Measurements from ENCODE around the gene WDR5. TPM values are rescaled to one million over a fixed set of nuclear protein-coding genes. Genes with fewer than 3 reads are reported as not detected.

The WDR5 gene
- total RNA-seq, 2 experiments from 2014 or later, result 43.6 to 47.8 TPM

DNA sequence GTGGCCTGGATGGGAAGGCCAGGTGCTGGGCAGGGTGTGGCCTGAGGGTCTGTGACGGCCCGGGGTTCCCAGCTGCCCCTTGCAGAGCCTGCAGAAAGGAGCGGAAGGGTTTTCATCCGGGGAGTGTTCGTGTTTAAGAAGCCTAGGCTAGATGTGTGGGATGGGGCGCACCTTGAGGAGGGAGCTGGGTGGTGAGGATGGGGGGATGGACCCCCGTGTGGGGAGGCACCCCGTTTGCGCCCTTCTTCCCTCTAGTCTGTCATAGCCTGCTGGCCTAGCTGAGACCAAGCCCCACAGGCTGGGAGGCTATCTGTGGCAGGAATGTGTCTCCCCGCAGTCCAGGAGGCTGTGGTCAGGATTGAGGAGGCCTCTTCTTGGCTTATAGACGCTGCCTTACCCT is 16.6 kb downstream of the WDR5 start:
- CTCF ChIA-PET, result no interaction called here
- Mint-ChIP-seq H3K36me3 (ENCODE audit: low read depth) (peaks cover 48% of the 10 kb centered on the region), H3K27me3 (ENCODE audit: low read depth) (no peaks in the 10 kb centered on the region), H3K27ac (no peak overlapping the region), H3K4me1 (ENCODE audit: low read depth) (peaks cover 6% of the 10 kb centered on the region), H3K9me3 (ENCODE audit: insufficient read depth) (no peaks in the 10 kb centered on the region), H3K4me3 (no peak overlapping the region)
- DNase-seq (no peak), ATAC-seq (no peak)
- POLR2A ChIA-PET, result no interaction called here

DNA sequence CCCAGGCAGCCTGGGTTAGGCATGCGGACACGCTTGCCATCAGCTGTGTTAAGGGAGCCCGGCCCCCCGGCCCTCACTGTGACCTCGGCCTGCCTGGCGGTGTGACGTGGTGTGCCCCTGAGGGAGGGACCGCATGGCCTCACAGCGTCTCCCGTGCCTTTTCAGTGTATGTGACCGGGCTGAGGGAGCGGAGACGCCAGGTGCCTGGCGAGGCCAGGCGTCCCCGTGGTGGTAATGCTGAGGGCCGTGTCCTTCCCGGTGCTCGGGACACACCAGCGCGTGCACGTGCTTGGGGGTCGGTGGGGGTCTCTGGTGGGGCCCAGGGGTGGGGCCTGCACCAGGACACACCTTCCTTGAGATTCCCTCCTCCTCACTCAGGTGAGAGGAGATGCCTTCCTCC is 17.6 kb downstream of the WDR5 start:
- no peak overlapping the region for H3K27ac Mint-ChIP-seq
- H3K36me3 Mint-ChIP-seq (ENCODE audit: low read depth), result peaks cover 52% of the 10 kb centered on the region
- ChIA-PET CTCF (no interaction called here), POLR2A (no interaction called here)
- H3K4me3 Mint-ChIP-seq, result no peak overlapping the region
- DNase-seq (no peak), ATAC-seq (no peak)
- H3K4me1 Mint-ChIP-seq (ENCODE audit: low read depth), result peaks cover 2% of the 10 kb centered on the region
- H3K9me3 Mint-ChIP-seq (ENCODE audit: insufficient read depth), result no peaks in the 10 kb centered on the region
- no peaks in the 10 kb centered on the region for H3K27me3 Mint-ChIP-seq (ENCODE audit: low read depth)

DNA sequence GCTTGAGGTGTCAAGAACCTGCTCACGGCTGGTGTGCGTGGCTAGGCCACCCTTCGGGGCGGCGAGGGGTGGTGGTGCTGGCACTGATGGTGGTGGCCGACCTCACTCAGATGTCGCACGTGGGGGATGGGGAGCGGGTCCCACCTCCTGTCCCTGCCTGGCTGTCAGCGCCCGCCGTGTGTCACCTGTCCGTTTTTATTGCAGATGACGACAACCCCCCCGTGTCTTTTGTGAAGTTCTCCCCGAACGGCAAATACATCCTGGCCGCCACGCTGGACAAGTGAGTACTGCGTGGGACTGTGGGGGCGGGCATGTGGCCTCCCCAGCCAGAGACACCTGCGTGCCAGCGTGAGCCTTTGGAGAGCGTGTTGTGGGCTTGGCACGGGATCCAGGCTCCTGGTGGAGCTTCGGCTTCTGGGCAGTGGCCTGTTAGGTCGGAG is 18.4 kb downstream of the WDR5 start:
- ATAC-seq, result no peak
- POLR2A ChIA-PET, result no interaction called here
- CTCF ChIA-PET, result no interaction called here
- no peak overlapping the region for H3K4me3 Mint-ChIP-seq
- peaks cover 48% of the 10 kb centered on the region for H3K36me3 Mint-ChIP-seq (ENCODE audit: low read depth)
- no peak overlapping the region for H3K27ac Mint-ChIP-seq
- DNase-seq, result no peak
- no peaks in the 10 kb centered on the region for H3K27me3 Mint-ChIP-seq (ENCODE audit: low read depth)
- no peaks in the 10 kb centered on the region for H3K9me3 Mint-ChIP-seq (ENCODE audit: insufficient read depth)
- no peaks in the 10 kb centered on the region for H3K4me1 Mint-ChIP-seq (ENCODE audit: low read depth)

- Mint-ChIP-seq H3K4me3 (no peak overlapping the region), H3K36me3 (ENCODE audit: low read depth) (peaks cover 45% of the 10 kb centered on the region), H3K27ac (no peak overlapping the region), H3K9me3 (ENCODE audit: insufficient read depth) (no peaks in the 10 kb centered on the region), H3K4me1 (ENCODE audit: low read depth) (no peaks in the 10 kb centered on the region), H3K27me3 (ENCODE audit: low read depth) (no peaks in the 10 kb centered on the region)
- DNase-seq, result no peak
- CTCF ChIA-PET, result no interaction called here
- no peak for ATAC-seq
- POLR2A ChIA-PET, result no interaction called here
Measured at GRCh38 chr9:134155812-134156377, 20.0 kb downstream of the WDR5 start.

GRCh38 chr9:134156564-134157377 is 20.9 kb downstream of the WDR5 start:
- Mint-ChIP-seq H3K27ac (no peak overlapping the region), H3K4me3 (no peak overlapping the region), H3K27me3 (ENCODE audit: low read depth) (no peaks in the 10 kb centered on the region), H3K36me3 (ENCODE audit: low read depth) (peaks cover 39% of the 10 kb centered on the region), H3K4me1 (ENCODE audit: low read depth) (no peaks in the 10 kb centered on the region), H3K9me3 (ENCODE audit: insufficient read depth) (no peaks in the 10 kb centered on the region)
- ATAC-seq (no peak), DNase-seq (no peak)
- ChIA-PET POLR2A (interaction anchor here (0.6 kb wide), 1 partner anchor 39 kb away, joined by 3 read pairs; no protein-coding TSS in a partner anchor), CTCF (no interaction called here)

DNA sequence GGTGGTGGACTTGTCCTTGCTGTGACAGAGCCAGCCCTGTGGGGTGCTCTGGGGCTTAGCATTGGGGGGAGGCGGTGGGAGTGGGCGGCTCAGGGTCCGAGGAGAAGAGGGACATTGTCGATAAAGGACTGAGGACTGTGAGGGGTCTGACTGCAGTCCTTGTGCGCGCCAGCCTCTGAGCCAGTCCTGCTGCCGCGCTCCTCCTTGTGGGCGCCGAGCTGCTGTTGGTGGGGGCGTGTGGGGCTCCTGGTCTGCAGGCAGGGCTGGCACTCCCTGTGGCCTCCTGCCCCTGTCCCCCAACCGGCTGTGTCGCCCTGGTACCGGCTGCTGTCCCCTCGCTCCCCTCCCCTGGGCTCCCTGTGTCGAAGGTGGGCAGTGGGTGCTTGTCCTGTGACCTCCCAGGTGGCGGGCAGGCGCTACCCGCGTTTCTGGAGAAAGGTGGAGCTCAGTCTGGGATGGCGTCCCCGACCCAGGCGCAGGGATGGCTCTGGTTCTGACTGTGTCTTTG is 21.6 kb downstream of the WDR5 start:
- CTCF ChIA-PET, result no interaction called here
- POLR2A ChIA-PET, result no interaction called here
- no peaks in the 10 kb centered on the region for H3K27me3 Mint-ChIP-seq (ENCODE audit: low read depth)
- DNase-seq, result no peak
- peaks cover 3% of the 10 kb centered on the region for H3K4me1 Mint-ChIP-seq (ENCODE audit: low read depth)
- peaks cover 41% of the 10 kb centered on the region for H3K36me3 Mint-ChIP-seq (ENCODE audit: low read depth)
- H3K4me3 Mint-ChIP-seq, result no peak overlapping the region
- peak overlapping the region; percentile 37 for H3K27ac Mint-ChIP-seq
- ATAC-seq, result no peak
- no peaks in the 10 kb centered on the region for H3K9me3 Mint-ChIP-seq (ENCODE audit: insufficient read depth)

DNA sequence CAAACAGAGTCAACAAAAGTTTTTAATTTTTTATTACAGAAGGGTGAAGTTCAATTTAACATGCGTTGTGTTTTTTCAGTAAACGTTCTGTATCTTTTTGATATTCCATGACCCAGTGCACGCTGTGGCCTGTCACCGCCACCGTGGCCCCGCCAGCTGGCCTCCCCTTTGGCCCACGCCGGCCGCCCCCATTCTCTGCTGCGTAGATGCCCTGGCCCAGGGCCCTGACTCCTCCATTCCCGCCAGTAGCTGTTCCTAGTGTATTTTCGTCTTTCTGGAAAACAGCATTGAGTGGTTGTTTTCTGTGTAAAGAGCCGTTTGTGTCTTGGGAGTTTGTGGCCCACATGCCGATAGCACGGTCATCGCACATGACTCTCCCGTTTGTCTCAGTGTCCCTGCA is 22.4 kb downstream of the WDR5 start:
- DNase-seq (no peak), ATAC-seq (no peak)
- Mint-ChIP-seq H3K4me1 (ENCODE audit: low read depth) (peaks cover 7% of the 10 kb centered on the region), H3K27ac (no peak overlapping the region), H3K36me3 (ENCODE audit: low read depth) (peaks cover 38% of the 10 kb centered on the region), H3K9me3 (ENCODE audit: insufficient read depth) (no peaks in the 10 kb centered on the region), H3K4me3 (no peak overlapping the region), H3K27me3 (ENCODE audit: low read depth) (no peaks in the 10 kb centered on the region)
- ChIA-PET CTCF (no interaction called here), POLR2A (no interaction called here)

- Mint-ChIP-seq H3K4me1 (ENCODE audit: low read depth) (peaks cover 7% of the 10 kb centered on the region), H3K27ac (no peak overlapping the region), H3K4me3 (no peak overlapping the region), H3K27me3 (ENCODE audit: low read depth) (no peaks in the 10 kb centered on the region), H3K9me3 (ENCODE audit: insufficient read depth) (no peaks in the 10 kb centered on the region), H3K36me3 (ENCODE audit: low read depth) (peaks cover 41% of the 10 kb centered on the region)
- ChIA-PET CTCF (no interaction called here), POLR2A (no interaction called here)
- DNase-seq, result no peak
- ATAC-seq, result no peak
Measured at GRCh38 chr9:134158753-134159392, 23.0 kb downstream of the WDR5 start.

DNA sequence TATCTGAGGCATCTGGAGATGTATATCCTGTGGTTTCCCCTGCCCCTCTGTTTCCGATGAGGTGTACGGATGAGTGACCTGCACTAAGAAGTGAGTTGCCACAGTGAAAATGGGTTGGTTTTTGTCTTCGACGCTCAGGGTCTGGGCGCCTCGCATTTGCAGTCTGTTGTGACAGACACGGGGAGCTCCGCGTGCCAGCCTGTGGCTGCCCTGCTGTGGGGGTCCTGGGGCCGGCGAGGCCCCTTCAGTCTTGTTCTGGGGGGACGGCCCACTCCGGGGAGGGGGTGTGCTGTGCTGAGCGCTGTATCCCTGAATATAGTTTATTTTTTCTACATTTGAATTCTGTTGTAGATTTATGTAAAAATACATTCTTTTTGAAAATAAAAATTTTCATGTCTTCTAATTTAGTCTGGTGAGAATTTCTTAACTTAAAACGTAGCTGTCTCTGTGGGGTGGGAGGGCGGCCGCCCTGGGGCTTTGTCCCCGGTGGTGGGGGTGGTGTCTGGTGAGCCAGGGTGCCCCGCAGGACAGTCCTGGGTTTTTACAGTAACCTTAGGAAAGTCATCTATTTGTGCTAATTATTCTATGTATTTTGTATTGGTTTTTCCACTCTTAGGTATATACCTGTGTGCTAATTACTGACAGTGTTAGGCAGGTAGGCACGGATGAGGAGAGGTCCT is 23.8 kb downstream of the WDR5 start:
- ChIA-PET POLR2A (no interaction called here), CTCF (no interaction called here)
- ATAC-seq (no peak), DNase-seq (no peak)
- Mint-ChIP-seq H3K27me3 (ENCODE audit: low read depth) (no peaks in the 10 kb centered on the region), H3K4me3 (no peak overlapping the region), H3K4me1 (ENCODE audit: low read depth) (peaks cover 7% of the 10 kb centered on the region), H3K36me3 (ENCODE audit: low read depth) (peaks cover 40% of the 10 kb centered on the region), H3K27ac (no peak overlapping the region), H3K9me3 (ENCODE audit: insufficient read depth) (no peaks in the 10 kb centered on the region)

GRCh38 chr9:134161647-134162046 is 25.8 kb downstream of the WDR5 start:
- ChIA-PET POLR2A (no interaction called here), CTCF (interaction anchor here (1.2 kb wide), 1 partner anchor 379 kb away, joined by 4 read pairs; no protein-coding TSS in a partner anchor)
- Mint-ChIP-seq H3K27me3 (ENCODE audit: low read depth) (no peaks in the 10 kb centered on the region), H3K9me3 (ENCODE audit: insufficient read depth) (no peaks in the 10 kb centered on the region), H3K4me3 (no peak overlapping the region), H3K4me1 (ENCODE audit: low read depth) (peaks cover 18% of the 10 kb centered on the region), H3K27ac (no peak overlapping the region), H3K36me3 (ENCODE audit: low read depth) (peaks cover 23% of the 10 kb centered on the region)
- DNase-seq, result no peak
- no peak for ATAC-seq

GRCh38 chr9:134162212-134162775 is 26.4 kb downstream of the WDR5 start:
- ATAC-seq, result no peak
- POLR2A ChIA-PET, result interaction anchor here (1.5 to 3.1 kb wide), 2 partner anchors 15 to 27 kb away, joined by 5 to 21 read pairs; partner anchors contain the start of gene WDR5
- no peaks in the 10 kb centered on the region for H3K27me3 Mint-ChIP-seq (ENCODE audit: low read depth)
- no peak for DNase-seq
- no peaks in the 10 kb centered on the region for H3K9me3 Mint-ChIP-seq (ENCODE audit: insufficient read depth)
- H3K36me3 Mint-ChIP-seq (ENCODE audit: low read depth), result peaks cover 23% of the 10 kb centered on the region
- CTCF ChIA-PET, result interaction anchor here (1.2 to 1.3 kb wide), 3 partner anchors 13 to 380 kb away, joined by 3 to 4 read pairs (median 4); no protein-coding TSS in a partner anchor
- peak overlapping the region; percentile 20 for H3K27ac Mint-ChIP-seq
- peaks cover 19% of the 10 kb centered on the region for H3K4me1 Mint-ChIP-seq (ENCODE audit: low read depth)
- H3K4me3 Mint-ChIP-seq, result peak overlapping the region; percentile 43
